Sigmoid colon (tissue), 7 donors: ENCODE data around the gene SEC16A. TPM values are rescaled to one million over a fixed set of nuclear protein-coding genes. Genes with fewer than 3 reads are reported as not detected.

Experiments
- DNase-seq: peaks from one replicate; pipeline ENCODE4 v3.0.0-alpha.2; 2019
- H3K27ac ChIP-seq, 4 donors: fragments of 200-600 bp; sonication (generic); one replicate each; pipeline ENCODE4 v1.5.1; 2016 to 2019; ENCODE audit warnings: mild to moderate bottlenecking in 1 of 4
- H3K27me3 ChIP-seq, 3 donors: fragments of 200-600 bp; sonication (generic); one replicate each; pipeline ENCODE4 v1.5.1; 2019; ENCODE audit warnings: mild to moderate bottlenecking in 1 of 3
- H3K36me3 ChIP-seq, 4 donors: fragments of 200-600 bp; sonication (generic); one replicate each; pipeline ENCODE4 v1.5.1; 2016 to 2019
- H3K4me1 ChIP-seq, 4 donors: fragments of 200-600 bp; sonication (generic); one replicate each; pipeline ENCODE4 v1.5.1; 2017 to 2019
- H3K4me3 ChIP-seq, 4 donors: fragments of 200-600 bp; sonication (generic); one replicate each; pipeline ENCODE4 v1.5.1; 2017 to 2019; ENCODE audit warnings: mild to moderate bottlenecking in 2 of 4, moderate library complexity in 1 of 4
- H3K9me3 ChIP-seq, 4 donors: fragments of 200-600 bp in 3 of 4; sonication (generic) in 3 of 4; one replicate each; pipeline versions ENCODE4 v1.5.1 to v1.6.1; 2013 to 2019
- EP300 ChIP-seq, 4 donors: sonication (generic); formaldehyde crosslinking; IDR thresholded peaks; one replicate each; pipeline ENCODE4 v1.6.1; 2017; ENCODE audit warnings: antibody characterized with exemption in 4 of 4
- POLR2A ChIP-seq, 2 donors: fragments of 450-650 bp; IDR thresholded peaks; one replicate each; pipeline ENCODE4 v1.6.1; 2016; ENCODE audit warnings: antibody characterized with exemption in 2 of 2, mild to moderate bottlenecking in 2 of 2, moderate library complexity in 2 of 2
- POLR2AphosphoS5 ChIP-seq, 4 donors: sonication (generic); formaldehyde crosslinking; IDR thresholded peaks; one replicate each; pipeline ENCODE4 v1.6.1; 2017; ENCODE audit warnings: antibody characterized with exemption in 4 of 4
- WGBS, 2 donors: extraction: QIAGEN DNeasy Blood & Tissue Kit; methylation state at CpG; one replicate each; pipeline ENCODE4 v1.1.7; 2013; 5-methylcytosine and 5-hydroxymethylcytosine counted together
- intact Hi-C: fragments of 100-400 bp; cut with DNase I; formaldehyde crosslinking; loops from one replicate; pipeline ENCODE4 v1.15.1; 2023
- polyA plus RNA-seq, 3 donors: library from polyadenylated mRNA; stranded (reverse); fragments of 200-250 nt; gene quantifications; one replicate each; pipeline ENCODE4 v1.2.3, GENCODE V29; 2013
- total RNA-seq, 4 donors: library from RNA; depleted of rRNA; stranded (reverse); fragments of >200 nt; gene quantifications; one replicate each; pipeline ENCODE4 v1.1.0, GENCODE V29; 2016
- TF ChIP-seq, protein P1 (sequence below), 4 experiments: fragments of 450-650 bp in 3 of 4; fragments of 200-600 bp in 1 of 4; IDR thresholded peaks; one replicate each; pipeline ENCODE4 v1.5.1; 2016 to 2019; ENCODE audit warnings: antibody characterized with exemption in 4 of 4, mild to moderate bottlenecking in 3 of 4, moderate library complexity in 2 of 4
- donor health status: healthy with polysubstance abuse.
- donor health status: Bipolar disorder and iron deficiency.
- donor health status: healthy.

SEC16A gene
- total and polyA plus RNA-seq, 7 donors = 22.8 to 57.0 (median 27.5) TPM

- H3K4me3 ChIP-seq = no peak overlapping the region
- H3K27ac ChIP-seq = no peak overlapping the region
- H3K4me1 ChIP-seq = no peaks in the 10 kb centered on the region
- H3K36me3 ChIP-seq = peaks cover 23 to 74% (median 59%) of the 10 kb centered on the region in 4 donors
- TF ChIP-seq POLR2A (IDR thresholded peaks at IDR 0.05) = no peak
- TF ChIP-seq, protein P1, sequence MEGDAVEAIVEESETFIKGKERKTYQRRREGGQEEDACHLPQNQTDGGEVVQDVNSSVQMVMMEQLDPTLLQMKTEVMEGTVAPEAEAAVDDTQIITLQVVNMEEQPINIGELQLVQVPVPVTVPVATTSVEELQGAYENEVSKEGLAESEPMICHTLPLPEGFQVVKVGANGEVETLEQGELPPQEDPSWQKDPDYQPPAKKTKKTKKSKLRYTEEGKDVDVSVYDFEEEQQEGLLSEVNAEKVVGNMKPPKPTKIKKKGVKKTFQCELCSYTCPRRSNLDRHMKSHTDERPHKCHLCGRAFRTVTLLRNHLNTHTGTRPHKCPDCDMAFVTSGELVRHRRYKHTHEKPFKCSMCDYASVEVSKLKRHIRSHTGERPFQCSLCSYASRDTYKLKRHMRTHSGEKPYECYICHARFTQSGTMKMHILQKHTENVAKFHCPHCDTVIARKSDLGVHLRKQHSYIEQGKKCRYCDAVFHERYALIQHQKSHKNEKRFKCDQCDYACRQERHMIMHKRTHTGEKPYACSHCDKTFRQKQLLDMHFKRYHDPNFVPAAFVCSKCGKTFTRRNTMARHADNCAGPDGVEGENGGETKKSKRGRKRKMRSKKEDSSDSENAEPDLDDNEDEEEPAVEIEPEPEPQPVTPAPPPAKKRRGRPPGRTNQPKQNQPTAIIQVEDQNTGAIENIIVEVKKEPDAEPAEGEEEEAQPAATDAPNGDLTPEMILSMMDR (IDR thresholded peaks at IDR 0.05) = no peak
- TF ChIP-seq EP300 (IDR thresholded peaks at IDR 0.05) = no peak
- TF ChIP-seq POLR2AphosphoS5 (IDR thresholded peaks at IDR 0.05) = no peak
- 95 to 97% methylated on average over 26 of the region's 26 CpGs for WGBS, 2 donors
- H3K27me3 ChIP-seq = no peaks in the 10 kb centered on the region
- H3K9me3 ChIP-seq = no peaks in the 10 kb centered on the region
- intact Hi-C loops = no loop called here
- no peak for DNase-seq
Measured at GRCh38 chr9:136422876-136423275, 60.0 kb downstream of the SEC16A start.

DNA sequence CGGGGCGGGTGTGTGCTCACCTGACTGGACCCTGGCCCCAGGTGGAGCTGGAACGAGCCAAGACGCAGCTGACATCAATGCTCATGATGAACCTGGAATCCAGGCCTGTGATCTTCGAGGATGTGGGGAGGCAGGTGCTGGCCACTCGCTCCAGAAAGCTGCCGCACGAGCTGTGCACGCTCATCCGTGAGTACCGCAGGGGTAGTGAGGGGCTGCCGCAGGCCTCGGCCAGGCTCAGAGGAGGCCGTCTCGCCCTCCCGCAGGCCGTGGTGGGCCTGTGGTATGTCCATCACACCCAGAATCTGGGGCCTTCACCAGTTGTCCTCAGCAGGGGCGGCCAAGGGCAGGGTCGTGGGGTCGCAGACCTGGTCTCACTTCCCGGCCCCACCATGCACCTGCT lies 61.0 kb downstream of the SEC16A start:
- DNase-seq = no peak
- Histone ChIP-seq H3K4me1 (no peaks in the 10 kb centered on the region), H3K36me3 (peaks cover 34 to 85% (median 67%) of the 10 kb centered on the region in 4 donors), H3K9me3 (no peaks in the 10 kb centered on the region), H3K4me3 (no peak overlapping the region), H3K27me3 (no peaks in the 10 kb centered on the region), H3K27ac (no peak overlapping the region)
- WGBS, 2 donors = 92 to 96% methylated on average over 21 of the region's 21 CpGs
- TF ChIP-seq POLR2A (IDR thresholded peaks at IDR 0.05) = no peak
- no peak for TF ChIP-seq POLR2AphosphoS5 (IDR thresholded peaks at IDR 0.05)
- TF ChIP-seq, protein P1 (IDR thresholded peaks at IDR 0.05) = no peak
- no peak for TF ChIP-seq EP300 (IDR thresholded peaks at IDR 0.05)
- intact Hi-C loops = no loop called here

- no peak for TF ChIP-seq POLR2A (IDR thresholded peaks at IDR 0.05)
- TF ChIP-seq EP300 (IDR thresholded peaks at IDR 0.05) = no peak
- TF ChIP-seq, protein P1 (IDR thresholded peaks at IDR 0.05) = no peak
- no peak for TF ChIP-seq POLR2AphosphoS5 (IDR thresholded peaks at IDR 0.05)
- WGBS, 2 donors = 90 to 96% methylated on average over 12 of the region's 12 CpGs
- Histone ChIP-seq H3K9me3 (no peaks in the 10 kb centered on the region), H3K27me3 (no peaks in the 10 kb centered on the region), H3K4me3 (no peak overlapping the region), H3K4me1 (no peaks in the 10 kb centered on the region), H3K27ac (no peak overlapping the region), H3K36me3 (peaks cover 41 to 100% (median 92%) of the 10 kb centered on the region in 4 donors)
- intact Hi-C loops = no loop called here
- DNase-seq = no peak
Measured at GRCh38 chr9:136419092-136419420, 63.8 kb downstream of the SEC16A start.

GRCh38 chr9:136418182-136419091 lies 64.4 kb downstream of the SEC16A start:
- Histone ChIP-seq H3K27ac (no peak overlapping the region), H3K36me3 (peaks cover 43 to 100% (median 93%) of the 10 kb centered on the region in 4 donors), H3K27me3 (no peaks in the 10 kb centered on the region), H3K9me3 (no peaks in the 10 kb centered on the region), H3K4me1 (no peaks in the 10 kb centered on the region), H3K4me3 (no peak overlapping the region)
- no peak for TF ChIP-seq POLR2AphosphoS5 (IDR thresholded peaks at IDR 0.05)
- intact Hi-C loops = no loop called here
- WGBS, 2 donors = 94 to 96% methylated on average over 48 of the region's 48 CpGs
- DNase-seq = no peak

- intact Hi-C loops = no loop called here
- no peak for TF ChIP-seq EP300 (IDR thresholded peaks at IDR 0.05)
- Histone ChIP-seq H3K4me3 (no peak overlapping the region), H3K27me3 (no peaks in the 10 kb centered on the region), H3K4me1 (peaks cover 0 to 2% (median under 1%) of the 10 kb centered on the region in 4 donors), H3K9me3 (no peaks in the 10 kb centered on the region), H3K36me3 (peaks cover 45 to 96% (median 85%) of the 10 kb centered on the region in 4 donors), H3K27ac (no peak overlapping the region)
- no peak for DNase-seq
- 92 to 93% methylated on average over 19 of the region's 19 CpGs for WGBS, 2 donors
Measured at GRCh38 chr9:136416914-136417313, 65.9 kb downstream of the SEC16A start.
